ENCODE data around the gene TFDP3.

TFDP3 gene

GRCh38 chrX:133218329-133218728 is at the start of gene TFDP3:
Gene TFDP3, minus strand, starts transcription at chrX:133218354. Its CDS starts 95 bp downstream, at chrX:133218259.
- no peak for DNase-seq (ENCODE audit: low read depth)

DNA sequence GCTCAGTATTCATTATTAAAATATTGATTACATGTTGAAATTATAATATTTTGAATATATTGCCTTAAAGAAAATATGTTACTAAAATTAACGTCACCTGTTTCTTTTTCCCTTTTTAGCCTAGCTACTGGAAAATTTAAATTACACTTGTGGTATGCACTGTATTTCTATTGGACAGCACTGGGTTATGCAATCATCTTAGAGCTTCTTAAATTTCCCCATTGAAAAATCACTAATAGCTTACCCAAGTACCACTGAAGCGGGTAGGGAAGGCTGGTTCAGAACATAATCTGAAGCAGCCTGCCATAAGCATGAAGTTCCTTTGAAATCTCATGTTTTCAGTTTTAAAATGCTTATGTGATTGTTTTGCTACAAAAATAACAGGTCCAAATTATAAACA is 49.5 kb upstream of the TFDP3 start:
- no peak for DNase-seq (ENCODE audit: low read depth)

- DNase-seq (ENCODE audit: low read depth), result no peak
Measured at GRCh38 chrX:133265331-133265730, 47.2 kb upstream of the TFDP3 start.

GRCh38 chrX:133258481-133258880 is 40.3 kb upstream of the TFDP3 start:
- DNase-seq (ENCODE audit: low read depth), result peak; percentile 31

DNA sequence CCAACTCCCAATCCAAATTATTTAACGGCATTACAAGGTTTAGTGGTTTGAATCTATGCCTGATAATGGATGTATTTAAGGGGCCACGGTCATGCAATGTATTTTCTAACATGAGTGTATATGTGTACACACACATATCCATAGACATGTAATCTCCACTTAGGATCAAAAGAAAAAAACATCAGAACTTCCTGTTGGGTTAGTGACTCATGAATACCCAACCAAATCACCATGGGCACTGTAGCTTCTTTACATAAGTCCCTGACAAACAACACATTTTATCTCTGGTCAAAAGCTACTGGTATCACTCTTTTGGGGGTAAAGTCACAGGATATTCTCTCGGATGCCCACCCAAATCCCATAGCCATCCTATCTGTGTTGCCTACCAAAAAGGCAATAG is 36.5 kb upstream of the TFDP3 start:
- peak; percentile 33 for DNase-seq (ENCODE audit: low read depth)

DNA sequence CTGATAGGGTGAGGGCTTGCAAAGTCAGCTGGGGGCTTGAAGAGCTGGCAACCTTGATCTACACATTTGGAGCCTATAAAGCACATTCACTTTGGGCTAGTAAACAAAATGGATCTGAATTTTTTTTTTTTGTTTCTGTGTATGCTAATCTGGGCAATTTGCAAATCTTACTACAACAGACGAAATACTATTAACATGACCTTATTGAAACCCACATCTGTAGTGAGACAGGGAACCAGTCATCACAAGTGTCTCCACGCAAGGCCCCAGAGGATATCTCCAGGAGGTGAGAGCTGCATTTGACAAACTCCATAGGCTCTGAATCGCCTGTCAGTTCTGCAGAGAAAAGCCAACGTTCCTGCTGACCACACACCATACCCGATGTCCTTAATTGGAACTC is 33.0 kb upstream of the TFDP3 start:
- DNase-seq (ENCODE audit: low read depth), result no peak

GRCh38 chrX:133250184-133251100 is 32.3 kb upstream of the TFDP3 start:
- no peak for DNase-seq (ENCODE audit: low read depth)

DNA sequence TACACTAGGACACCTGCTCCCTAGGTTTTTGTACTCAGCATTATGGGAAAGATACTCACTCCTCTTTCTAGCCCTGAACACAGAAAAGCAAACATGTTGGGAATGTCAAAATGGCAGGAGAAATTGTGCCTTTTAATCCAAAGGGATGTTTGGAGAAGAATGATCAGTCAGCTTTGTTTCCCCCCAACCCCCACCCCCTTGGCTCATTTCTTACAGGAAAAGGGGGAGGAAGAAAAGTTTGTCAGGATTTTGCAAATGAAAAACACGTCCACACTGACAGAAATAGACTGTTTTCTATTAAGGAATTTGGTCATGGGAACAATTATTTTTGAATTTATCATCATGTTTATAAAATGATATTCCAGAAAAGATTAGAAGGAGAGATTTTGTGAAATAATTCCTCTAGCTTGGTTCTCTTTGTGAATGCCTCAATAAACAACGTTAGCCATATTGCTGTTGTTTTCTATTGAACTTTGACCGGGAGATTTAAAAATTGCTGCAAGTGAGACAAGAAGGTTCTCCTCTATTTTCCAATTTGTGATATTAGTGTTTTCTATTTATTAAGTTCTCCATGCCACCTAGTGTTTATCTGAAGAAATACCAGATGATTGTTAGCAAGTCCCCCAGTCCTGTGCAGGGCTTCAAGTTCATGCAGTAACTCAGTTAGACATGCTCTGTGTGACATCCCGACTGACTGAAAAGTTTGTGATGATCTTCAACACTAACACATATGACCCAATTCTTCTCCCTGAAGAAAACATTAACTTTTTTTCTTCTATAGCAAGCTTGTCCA is 31.3 kb upstream of the TFDP3 start:
- no peak for DNase-seq (ENCODE audit: low read depth)

- DNase-seq (ENCODE audit: low read depth), result no peak
Measured at GRCh38 chrX:133248177-133248576, 30.0 kb upstream of the TFDP3 start.

DNA sequence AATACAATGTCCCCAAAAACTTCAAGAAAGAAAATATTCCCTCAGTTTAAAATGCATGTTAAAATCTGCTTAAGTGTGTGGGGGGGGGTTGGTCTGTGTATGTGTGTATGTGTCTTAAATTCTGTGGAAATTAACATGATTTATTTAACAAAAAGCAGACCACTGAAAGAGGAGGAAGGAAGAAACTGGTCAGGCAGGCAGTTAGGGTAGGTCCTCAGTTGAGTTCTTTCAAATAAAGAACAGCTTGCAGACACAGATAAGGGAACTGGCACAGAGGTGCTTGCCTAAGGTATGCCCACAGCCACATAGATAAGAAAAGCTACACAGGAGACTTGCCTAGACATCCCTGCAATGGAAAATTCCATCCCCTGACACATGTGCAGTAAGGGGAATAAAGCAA is 28.8 kb upstream of the TFDP3 start:
- no peak for DNase-seq (ENCODE audit: low read depth)

DNA sequence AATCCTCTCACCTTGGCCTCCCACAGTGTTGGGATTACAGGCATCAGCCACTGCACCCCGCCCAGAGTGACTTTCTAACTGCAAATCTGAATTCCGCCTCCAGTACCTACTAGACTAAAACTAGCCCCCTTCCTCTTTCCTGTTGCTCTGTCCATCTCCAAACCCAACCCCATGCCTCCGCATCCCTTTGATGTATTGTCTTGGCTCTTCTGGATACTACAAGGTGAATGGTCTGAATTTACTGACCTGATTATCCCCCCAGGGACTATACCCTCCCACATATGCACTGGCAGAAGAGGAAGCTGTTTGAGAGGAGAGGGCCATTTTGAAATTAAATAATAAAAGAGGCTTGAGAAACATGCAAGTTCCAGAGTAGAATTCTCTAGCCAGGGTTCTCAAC is 17.7 kb upstream of the TFDP3 start:
- no peak for DNase-seq (ENCODE audit: low read depth)

DNA sequence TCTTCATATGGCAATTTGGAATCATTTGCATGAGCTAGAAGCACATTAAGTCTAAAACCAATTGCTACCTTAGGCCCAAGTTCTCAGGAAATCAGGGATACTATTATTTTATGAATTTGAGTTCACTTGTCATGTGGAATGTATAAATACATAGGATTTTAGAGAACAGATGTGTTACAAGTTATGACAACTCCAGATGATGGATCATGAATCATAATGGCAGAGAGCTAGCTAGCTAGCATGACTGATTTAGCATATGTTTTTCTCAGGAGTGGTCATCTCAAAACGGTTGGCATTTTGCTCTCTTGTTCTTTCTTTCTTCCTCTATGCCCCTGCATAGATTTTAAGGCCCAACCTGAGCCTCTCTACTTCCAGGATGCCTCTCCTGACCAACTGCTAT is 14.2 kb upstream of the TFDP3 start:
- no peak for DNase-seq (ENCODE audit: low read depth)

DNA sequence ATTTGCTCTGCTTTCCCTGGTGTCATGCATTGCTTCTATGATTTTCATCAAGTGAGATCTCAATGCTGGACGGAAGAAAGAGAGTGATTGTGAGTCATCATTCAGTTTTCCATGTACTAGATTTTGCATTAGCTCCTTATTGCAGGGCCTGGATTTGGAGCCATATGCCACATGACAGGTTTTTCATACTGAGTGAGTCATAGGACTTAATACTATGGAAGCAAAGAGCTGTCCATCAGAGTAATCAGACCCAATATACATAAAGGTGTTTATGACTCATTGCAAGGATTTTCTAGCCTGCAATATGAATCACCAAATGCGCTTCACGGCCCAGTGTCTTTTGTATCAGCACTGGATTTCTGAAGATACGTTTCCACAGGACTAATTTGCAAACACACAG is 11.2 kb upstream of the TFDP3 start:
- DNase-seq (ENCODE audit: low read depth), result no peak

DNA sequence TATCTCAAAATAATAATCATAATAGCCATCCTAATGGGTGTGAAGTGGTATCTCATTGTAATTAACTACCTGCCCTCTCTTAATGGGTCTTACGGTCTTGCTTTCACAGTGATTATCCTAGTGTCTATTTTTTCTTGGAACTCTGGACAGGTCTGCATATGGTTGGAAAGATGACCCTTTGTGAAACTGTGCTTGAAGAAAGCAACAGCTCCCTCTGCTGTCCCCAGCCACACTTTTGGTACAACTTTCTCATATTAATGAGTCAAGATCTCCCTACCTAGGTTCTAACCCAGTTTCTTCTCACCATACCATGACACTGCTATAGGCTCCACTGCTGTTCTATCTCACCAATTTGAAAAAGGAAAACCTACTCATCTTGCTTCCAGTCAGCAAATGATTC is 2.4 kb downstream of the TFDP3 start:
- no peak for DNase-seq (ENCODE audit: low read depth)

GRCh38 chrX:133215017-133215416 is 3.1 kb downstream of the TFDP3 start:
- no peak for DNase-seq (ENCODE audit: low read depth)

DNA sequence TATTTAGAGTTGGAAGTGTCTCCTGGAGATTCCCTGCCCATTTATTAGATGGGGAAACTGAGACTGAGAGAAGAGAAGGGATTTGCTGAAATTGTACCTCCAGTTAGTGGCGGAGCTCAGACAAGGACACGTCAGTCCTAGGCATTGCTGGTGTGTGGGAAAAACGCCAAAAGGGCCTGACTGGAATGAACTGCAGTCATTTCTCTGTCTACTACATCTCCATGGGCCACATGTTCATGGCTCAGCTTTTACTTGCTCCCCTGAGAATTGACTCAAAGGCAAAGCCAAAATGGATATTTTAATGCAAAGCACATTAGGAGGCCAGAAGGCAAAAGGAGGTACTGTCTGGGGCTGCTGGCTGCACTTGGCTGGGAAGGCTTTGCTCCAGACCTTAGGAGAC is 3.9 kb downstream of the TFDP3 start:
- DNase-seq (ENCODE audit: low read depth), result no peak

GRCh38 chrX:133213117-133213516 is 5.0 kb downstream of the TFDP3 start:
- DNase-seq (ENCODE audit: low read depth), result no peak

DNA sequence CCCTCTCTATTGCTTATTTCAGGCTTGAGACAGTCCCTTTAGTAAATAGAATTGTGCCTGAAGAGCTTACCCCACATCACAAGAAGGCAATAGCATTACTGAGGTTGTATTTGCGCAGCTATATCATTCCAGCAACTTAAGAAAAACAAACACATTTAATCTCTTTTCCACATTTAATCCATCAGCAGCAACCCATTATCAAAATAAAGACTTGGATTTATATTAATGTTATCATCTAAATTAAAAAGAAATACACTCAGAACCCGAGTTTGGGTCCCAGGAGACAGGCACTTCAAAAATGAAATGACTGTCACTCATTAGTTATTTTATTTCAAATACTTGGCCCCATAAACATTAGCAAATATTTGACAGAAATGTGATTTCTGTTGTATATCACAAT is 10.4 kb downstream of the TFDP3 start:
- DNase-seq (ENCODE audit: low read depth), result no peak

DNA sequence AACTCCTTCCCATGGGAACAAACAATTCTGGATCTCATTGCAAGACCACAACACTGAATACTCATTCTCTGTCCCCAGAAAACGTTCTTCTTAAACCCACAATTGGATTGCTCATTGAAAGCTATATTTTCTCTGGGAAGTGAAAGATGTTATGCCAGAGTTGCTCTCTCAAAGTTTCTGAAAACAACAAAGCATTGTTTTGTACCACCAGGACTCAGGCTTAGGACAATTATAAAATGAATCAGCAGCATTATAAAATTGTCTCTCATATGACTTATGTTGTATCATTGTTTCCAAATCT is 26.5 kb downstream of the TFDP3 start:
- DNase-seq (ENCODE audit: low read depth), result peak; percentile 16

DNA sequence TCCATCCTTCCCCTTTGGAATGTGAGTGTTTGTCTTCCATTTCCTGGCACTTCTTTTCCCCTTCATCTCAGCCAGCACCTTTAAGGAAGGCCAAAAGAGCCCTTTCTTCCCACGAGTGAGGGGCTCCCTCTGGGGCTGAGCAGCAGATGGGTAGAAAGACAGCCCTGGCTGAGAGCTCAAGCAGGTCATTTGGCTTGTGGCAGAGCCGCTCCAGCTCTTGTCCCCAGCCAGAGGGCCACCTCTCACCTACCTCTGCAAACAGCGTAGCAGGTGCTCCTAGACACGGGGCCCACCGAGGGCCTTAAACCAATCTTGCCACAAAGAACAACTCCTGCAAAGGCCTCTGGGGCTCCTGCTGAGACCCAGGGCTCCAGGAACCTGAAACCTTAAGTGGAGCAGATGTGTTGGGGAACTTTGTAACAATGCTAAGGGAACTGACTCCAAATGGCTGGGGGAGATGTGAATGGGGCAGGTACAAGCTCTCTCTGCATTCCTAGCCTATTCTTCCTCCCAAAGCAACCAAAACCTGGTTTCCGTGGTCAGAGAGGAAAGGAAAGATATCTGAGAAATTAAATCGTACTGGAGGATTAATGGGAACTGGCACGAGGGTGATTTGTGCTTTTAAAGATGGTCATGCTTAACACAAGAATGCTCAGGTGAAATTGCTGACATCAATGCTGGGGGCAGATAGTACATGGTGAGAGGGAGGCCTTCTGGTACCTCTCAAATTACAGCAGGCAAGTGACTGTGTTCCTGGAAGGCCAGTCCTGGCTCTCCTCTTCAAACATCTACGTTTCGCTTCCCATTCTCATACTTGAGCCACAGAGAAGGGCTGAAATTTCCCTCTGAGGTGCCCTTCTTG is 27.0 kb downstream of the TFDP3 start:
- no peak for DNase-seq (ENCODE audit: low read depth)

- DNase-seq (ENCODE audit: low read depth), result no peak
Measured at GRCh38 chrX:133189195-133189594, 29.0 kb downstream of the TFDP3 start.

GRCh38 chrX:133188631-133189030 is 29.5 kb downstream of the TFDP3 start:
- DNase-seq (ENCODE audit: low read depth), result no peak

GRCh38 chrX:133185938-133186337 is 32.2 kb downstream of the TFDP3 start:
- DNase-seq (ENCODE audit: low read depth), result no peak

Data from stromal cell of bone marrow (primary cell).